Measurements from ENCODE around the gene CAPZB.
A peak's percentile ranks its signal among the peaks of the same experiment; 100 is the strongest.

Gene CAPZB

GRCh38 chr1:19493547-19493946, 8.2 kb upstream of the CAPZB start:
- no peaks in the 10 kb centered on the region for H3K4me1 ChIP-seq
- TF ChIP-seq, protein P1, sequence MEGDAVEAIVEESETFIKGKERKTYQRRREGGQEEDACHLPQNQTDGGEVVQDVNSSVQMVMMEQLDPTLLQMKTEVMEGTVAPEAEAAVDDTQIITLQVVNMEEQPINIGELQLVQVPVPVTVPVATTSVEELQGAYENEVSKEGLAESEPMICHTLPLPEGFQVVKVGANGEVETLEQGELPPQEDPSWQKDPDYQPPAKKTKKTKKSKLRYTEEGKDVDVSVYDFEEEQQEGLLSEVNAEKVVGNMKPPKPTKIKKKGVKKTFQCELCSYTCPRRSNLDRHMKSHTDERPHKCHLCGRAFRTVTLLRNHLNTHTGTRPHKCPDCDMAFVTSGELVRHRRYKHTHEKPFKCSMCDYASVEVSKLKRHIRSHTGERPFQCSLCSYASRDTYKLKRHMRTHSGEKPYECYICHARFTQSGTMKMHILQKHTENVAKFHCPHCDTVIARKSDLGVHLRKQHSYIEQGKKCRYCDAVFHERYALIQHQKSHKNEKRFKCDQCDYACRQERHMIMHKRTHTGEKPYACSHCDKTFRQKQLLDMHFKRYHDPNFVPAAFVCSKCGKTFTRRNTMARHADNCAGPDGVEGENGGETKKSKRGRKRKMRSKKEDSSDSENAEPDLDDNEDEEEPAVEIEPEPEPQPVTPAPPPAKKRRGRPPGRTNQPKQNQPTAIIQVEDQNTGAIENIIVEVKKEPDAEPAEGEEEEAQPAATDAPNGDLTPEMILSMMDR (IDR thresholded peaks at IDR 0.05; ENCODE audit: low read depth, low read length) = no peak
- no peaks in the 10 kb centered on the region for H3K36me3 ChIP-seq
- DNase-seq = no peak
- H3K9me3 ChIP-seq = no peaks in the 10 kb centered on the region
- H3K27me3 ChIP-seq = no peaks in the 10 kb centered on the region
- H3K4me3 ChIP-seq (ENCODE audit: low read depth, low read length) = no peak overlapping the region

- H3K27me3 ChIP-seq = no peaks in the 10 kb centered on the region
- H3K9me3 ChIP-seq = no peaks in the 10 kb centered on the region
- H3K36me3 ChIP-seq = no peaks in the 10 kb centered on the region
- no peak overlapping the region for H3K4me3 ChIP-seq (ENCODE audit: low read depth, low read length)
- no peak for DNase-seq
- TF ChIP-seq, protein P1 (IDR thresholded peaks at IDR 0.05; ENCODE audit: low read depth, low read length) = no peak
- no peaks in the 10 kb centered on the region for H3K4me1 ChIP-seq
Measured at GRCh38 chr1:19489996-19490395, 4.7 kb upstream of the CAPZB start.

- H3K4me1 ChIP-seq = no peaks in the 10 kb centered on the region
- H3K9me3 ChIP-seq = no peaks in the 10 kb centered on the region
- H3K36me3 ChIP-seq = no peaks in the 10 kb centered on the region
- no peak overlapping the region for H3K4me3 ChIP-seq (ENCODE audit: low read depth, low read length)
- H3K27me3 ChIP-seq = no peaks in the 10 kb centered on the region
- no peak for DNase-seq
- TF ChIP-seq, protein P1 (IDR thresholded peaks at IDR 0.05; ENCODE audit: low read depth, low read length) = no peak
Measured at GRCh38 chr1:19488136-19488535, 2.8 kb upstream of the CAPZB start.

DNA sequence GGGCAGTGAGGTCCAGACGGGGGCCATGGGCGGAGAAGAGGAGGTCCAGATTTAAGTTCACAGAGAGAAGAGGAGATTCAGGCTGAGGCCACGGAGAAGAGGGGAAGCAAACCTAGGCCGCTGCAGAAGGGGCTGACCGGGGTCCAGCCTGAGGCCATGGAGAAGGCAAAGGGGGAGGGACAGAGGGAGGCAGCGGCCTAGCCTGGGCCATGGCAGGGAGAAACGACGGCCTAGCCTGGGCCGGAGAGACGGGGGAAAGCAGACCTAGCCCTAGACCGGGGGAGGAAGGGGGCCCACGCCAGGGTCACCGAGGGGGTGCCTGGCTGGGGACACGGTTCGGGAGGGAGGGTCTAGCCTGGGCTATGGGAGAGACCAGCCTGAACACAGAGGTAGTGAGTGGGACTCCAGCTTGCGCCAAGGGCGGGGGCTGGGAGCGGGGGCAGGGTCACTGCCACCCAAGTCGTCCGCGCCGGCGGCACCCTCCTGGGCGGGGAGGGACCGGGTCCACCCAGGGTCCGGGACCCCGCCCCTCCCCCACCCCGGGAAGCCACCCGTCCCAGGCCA, 459 bp downstream of the CAPZB start:
- no peaks in the 10 kb centered on the region for H3K27me3 ChIP-seq
- H3K9me3 ChIP-seq = no peaks in the 10 kb centered on the region
- peak overlapping the region; percentile 78 for H3K4me3 ChIP-seq (ENCODE audit: low read depth, low read length)
- DNase-seq = peak; percentile 25
- TF ChIP-seq, protein P1 (IDR thresholded peaks at IDR 0.05; ENCODE audit: low read depth, low read length) = no peak
- H3K36me3 ChIP-seq = no peaks in the 10 kb centered on the region
- H3K4me1 ChIP-seq = no peaks in the 10 kb centered on the region

- no peaks in the 10 kb centered on the region for H3K4me1 ChIP-seq
- H3K4me3 ChIP-seq (ENCODE audit: low read depth, low read length) = peak overlapping the region; percentile 78
- DNase-seq = no peak
- no peaks in the 10 kb centered on the region for H3K9me3 ChIP-seq
- TF ChIP-seq, protein P1 (IDR thresholded peaks at IDR 0.05; ENCODE audit: low read depth, low read length) = no peak
- H3K36me3 ChIP-seq = no peaks in the 10 kb centered on the region
- no peaks in the 10 kb centered on the region for H3K27me3 ChIP-seq
Measured at GRCh38 chr1:19484338-19484797, 971 bp downstream of the CAPZB start.

DNA sequence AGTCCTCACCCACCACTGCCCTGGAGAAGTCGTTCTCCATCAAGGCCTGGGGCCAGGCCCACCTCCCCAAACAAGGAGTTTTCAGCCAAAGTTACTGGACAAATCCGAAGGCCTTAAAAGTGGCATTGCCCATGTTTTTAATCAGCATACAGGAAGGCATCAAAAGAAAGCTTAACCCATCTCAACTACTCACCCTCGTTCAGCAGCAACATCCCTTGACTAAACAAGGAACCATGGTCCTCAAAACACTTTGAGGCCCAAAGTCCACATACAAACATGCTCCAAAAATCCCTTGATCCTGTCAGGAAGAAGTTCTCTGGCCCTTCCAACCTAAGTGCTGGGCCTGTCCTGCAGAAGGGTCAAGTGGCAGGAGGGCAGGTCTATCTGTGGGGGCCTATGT, 1.6 kb downstream of the CAPZB start:
- no peak for DNase-seq
- Histone ChIP-seq H3K4me1 (no peaks in the 10 kb centered on the region), H3K9me3 (no peaks in the 10 kb centered on the region), H3K36me3 (no peaks in the 10 kb centered on the region), H3K4me3 (ENCODE audit: low read depth, low read length) (peak overlapping the region; percentile 78), H3K27me3 (no peaks in the 10 kb centered on the region)
- TF ChIP-seq, protein P1 (IDR thresholded peaks at IDR 0.05; ENCODE audit: low read depth, low read length) = no peak

Measured in BE2C (cell line).